ENCODE data around the gene SLC25A12.
"Not testable (repeated sequence)": the region's sequence is repeated elsewhere in the genome, so short reads cannot be mapped to it uniquely, and the experiment has no call there.

SLC25A12 gene

GRCh38 chr2:171893824-171894611, at the start of gene SLC25A12:
Gene SLC25A12, minus strand, starts transcription at chr2:171894244. Its CDS starts 30 bp downstream, at chr2:171894214.
- peak; percentile 69 for DNase-seq

- no peak for DNase-seq
Measured at GRCh38 chr2:171941316-171941699, 47.3 kb upstream of the SLC25A12 start.

GRCh38 chr2:171939743-171940071, 45.7 kb upstream of the SLC25A12 start:
- DNase-seq: no peak

GRCh38 chr2:171939058-171939742, 45.2 kb upstream of the SLC25A12 start:
- no peak for DNase-seq

GRCh38 chr2:171930385-171930784, 36.3 kb upstream of the SLC25A12 start:
- no peak for DNase-seq

GRCh38 chr2:171924170-171924942, 30.3 kb upstream of the SLC25A12 start:
- DNase-seq: no peak

- DNase-seq: no peak
Measured at GRCh38 chr2:171923206-171923605, 29.2 kb upstream of the SLC25A12 start.

GRCh38 chr2:171922230-171923022, 28.4 kb upstream of the SLC25A12 start, which contains the start of gene HAT1:
Gene HAT1, plus strand, starts transcription at chr2:171922461. Its CDS starts 40 bp downstream, at chr2:171922501.
- peak; percentile 93 for DNase-seq

GRCh38 chr2:171921970-171922229, 27.9 kb upstream of the SLC25A12 start:
- DNase-seq: no peak

- no peak for DNase-seq
Measured at GRCh38 chr2:171919453-171919852, 25.4 kb upstream of the SLC25A12 start.

GRCh38 chr2:171913517-171913916, 19.5 kb upstream of the SLC25A12 start:
- DNase-seq: no peak

GRCh38 chr2:171910494-171910893, 16.4 kb upstream of the SLC25A12 start:
- DNase-seq: no peak

GRCh38 chr2:171909266-171909665, 15.2 kb upstream of the SLC25A12 start:
- no peak for DNase-seq

- no peak for DNase-seq
Measured at GRCh38 chr2:171908235-171908634, 14.2 kb upstream of the SLC25A12 start.

GRCh38 chr2:171902840-171903420, 8.9 kb upstream of the SLC25A12 start:
- DNase-seq: no peak

- not testable (repeated sequence) for DNase-seq
Measured at GRCh38 chr2:171899623-171900282, 5.7 kb upstream of the SLC25A12 start.

- no peak for DNase-seq
Measured at GRCh38 chr2:171895786-171896185, 1.7 kb upstream of the SLC25A12 start.

GRCh38 chr2:171894612-171894947, 536 bp upstream of the SLC25A12 start:
- DNase-seq: no peak

GRCh38 chr2:171893196-171893823, 734 bp downstream of the SLC25A12 start:
- DNase-seq: no peak

GRCh38 chr2:171889808-171890207, 4.2 kb downstream of the SLC25A12 start:
- DNase-seq: no peak

GRCh38 chr2:171889333-171889732, 4.7 kb downstream of the SLC25A12 start:
- no peak for DNase-seq
